GM12878 (cell line): Measurements from ENCODE around the gene NELL1. TPM values are rescaled to one million over a fixed set of nuclear protein-coding genes. Genes with fewer than 3 reads are reported as not detected.

Experiments used
- ATAC-seq: fragments of 200-7000 bp; cut with Tn5 transposase; 3 replicates; pipeline ENCODE4 v1.9.1; 2020; ENCODE audit warnings: mild to moderate bottlenecking, moderate library complexity
- BruUV-seq: library from RNA; stranded (reverse); fragments of 400-500 nt; replicated peaks from 2 replicates; lab custom pipeline; 2021; lab: Mats Ljungman, UMichigan
- CTCF ChIA-PET: fragments of 300-600 bp; sonication (Branson Sonifier 250); formaldehyde crosslinking; extraction: SDS; loops from one replicate; lab custom pipeline; 2021; ENCODE audit warnings: inconsistent platforms; lab: Yijun Ruan, JAX
- POLR2A ChIA-PET: fragments of 350-600 bp; formaldehyde crosslinking; extraction: SDS; loops from one replicate; lab custom pipeline; 2021; ENCODE audit warnings: inconsistent platforms; lab: Charles Lee
- RAD21 ChIA-PET: fragments of 300-600 bp; sonication (Branson Sonifier 250); formaldehyde crosslinking; loops from one replicate; lab custom pipeline; 2023; ENCODE audit warnings: antibody characterized with exemption; ENCODE audit not compliant: unreplicated experiment; lab: Charles Lee
- SMC1A ChIA-PET: fragments of 300-600 bp; sonication (Branson Sonifier 250); formaldehyde crosslinking; loops from one replicate; lab custom pipeline; 2023; ENCODE audit not compliant: unreplicated experiment, uncharacterized antibody; lab: Charles Lee
- DNase-seq: peaks from one replicate; pipeline ENCODE4 v3.0.0-alpha.2; 2011; ENCODE audit warnings: low read depth, low spot score
- FAIRE-seq: peaks from 3 replicates; lab custom pipeline; 2011; peaks lifted over from hg19 to GRCh38; lab: Jason Lieb, UNC
- H2AFZ ChIP-seq: 2 replicates; pipeline ENCODE4 v1.6.0; 2011; ENCODE audit warnings: low read depth, low read length, control low read depth; ENCODE audit not compliant: control insufficient read depth
- H3K27ac ChIP-seq: 2 replicates; pipeline ENCODE4 v1.5.1; 2011; ENCODE audit warnings: control low read depth; ENCODE audit not compliant: control insufficient read depth, insufficient read depth
- H3K27me3 ChIP-seq, 2 experiments: replicated peaks in 1 of 2; 2 replicates each; pipeline versions ENCODE4 v1.6.0 to v1.6.1; 2011; ENCODE audit warnings: low read length in 1 of 2; ENCODE audit not compliant: control insufficient read depth in 2 of 2, insufficient read depth in 2 of 2
- H3K36me3 ChIP-seq, 2 experiments: 2 replicates each; pipeline ENCODE4 v1.5.1; 2011; ENCODE audit warnings: low read length in 1 of 2; ENCODE audit not compliant: control insufficient read depth in 2 of 2, insufficient read depth in 2 of 2
- H3K4me1 ChIP-seq: 2 replicates; pipeline ENCODE4 v1.6.1; 2011; ENCODE audit warnings: mild to moderate bottlenecking, low read length, moderate library complexity, mixed read lengths; ENCODE audit not compliant: control insufficient read depth, insufficient read depth
- H3K4me2 ChIP-seq: 2 replicates; pipeline ENCODE4 v1.6.0; 2011; ENCODE audit warnings: control low read depth; ENCODE audit not compliant: control insufficient read depth, insufficient read depth
- H3K4me3 ChIP-seq: fragments of 200-600 bp; sonication (generic); 2 replicates; pipeline ENCODE4 v1.5.1; 2016
- H3K79me2 ChIP-seq: 2 replicates; pipeline ENCODE4 v1.6.0; 2011; ENCODE audit warnings: low read length; ENCODE audit not compliant: control insufficient read depth, insufficient read depth
- H3K9ac ChIP-seq: 2 replicates; pipeline ENCODE4 v1.8.0; 2011; ENCODE audit warnings: low read length, control low read depth, mixed read lengths; ENCODE audit not compliant: control insufficient read depth, insufficient read depth
- H3K9me3 ChIP-seq: replicated peaks from 3 replicates; pipeline ENCODE4 v1.5.1; 2011; ENCODE audit warnings: mild to moderate bottlenecking, low read length; ENCODE audit not compliant: control insufficient read depth, insufficient read depth
- H4K20me1 ChIP-seq: 2 replicates; pipeline ENCODE4 v1.6.0; 2011; ENCODE audit not compliant: control insufficient read depth, insufficient read depth
- ASH2L ChIP-seq: fragments of 300-600, 200-600 bp; sonication (generic); IDR thresholded peaks from 2 replicates; pipeline ENCODE4 v1.6.1; 2017; ENCODE audit warnings: low read depth, mild to moderate bottlenecking, borderline replicate concordance
- CREB1 ChIP-seq: IDR thresholded peaks from 2 replicates; pipeline ENCODE4 v1.6.1; 2012; ENCODE audit warnings: low read depth, mild to moderate bottlenecking, inconsistent platforms
- DPF2 ChIP-seq: fragments of 450-650 bp; IDR thresholded peaks from 2 replicates; pipeline ENCODE4 v1.6.1; 2017; ENCODE audit warnings: mild to moderate bottlenecking
- EP300 ChIP-seq, 2 experiments: fragments of 150-350 bp in 1 of 2; IDR thresholded peaks; 2 replicates each; pipeline ENCODE4 v1.6.1; 2011 to 2012; ENCODE audit warnings: low read depth in 2 of 2, low read length in 2 of 2, borderline replicate concordance in 1 of 2, improper control_type of control experiment in 1 of 2, inconsistent platforms in 1 of 2; ENCODE audit not compliant: control insufficient read depth in 1 of 2
- ETV6 ChIP-seq, 2 experiments: fragments of 450-650 bp in 1 of 2; IDR thresholded peaks in 1 of 2; conservative IDR thresholded peaks in 1 of 2; 2 replicates each; pipeline ENCODE4 v1.6.1; 2014; ENCODE audit warnings: antibody characterized with exemption in 1 of 2, borderline replicate concordance in 1 of 2, low read depth in 1 of 2, mild to moderate bottlenecking in 1 of 2, moderate library complexity in 1 of 2
- MTA3 ChIP-seq: IDR thresholded peaks from 2 replicates; pipeline ENCODE4 v1.6.1; 2012; ENCODE audit warnings: low read length, inconsistent platforms, borderline replicate concordance
- NFXL1 ChIP-seq: fragments of 450-650 bp; IDR thresholded peaks from 2 replicates; pipeline ENCODE4 v1.6.1; 2017; ENCODE audit warnings: antibody characterized with exemption, mild to moderate bottlenecking, borderline replicate concordance
- WGBS: methylation state at CpG from one replicate; pipeline ENCODE4 v1.1.6; 2016; ENCODE audit warnings: low lambda C conversion rate; ENCODE audit not compliant: insufficient replicate concordance, insufficient coverage; ENCODE audit errors: missing lambda C conversion rate; 5-methylcytosine and 5-hydroxymethylcytosine counted together
- in situ Hi-C: fragments of 300-500 bp; cut with MboI; formaldehyde crosslinking; loops from 9 replicates; pipeline ENCODE4 v1.14.3; 2018; ENCODE audit warnings: mixed read lengths
- intact Hi-C: fragments of 100-400 bp; cut with micrococcal nuclease; formaldehyde crosslinking; loops from one replicate; pipeline ENCODE4 v1.14.2; 2022; ENCODE audit not compliant: unreplicated experiment
- polyA plus RNA-seq, 11 experiments: library from polyadenylated mRNA; depleted of rRNA in 4 of 11; unstranded in 6 of 11; stranded (reverse) in 5 of 11; fragments of >200 nt; fragmentation: Nextera tagmentation in 4 of 11; fragmentation: Illumina TruSeq in 1 of 11; extraction: Ambion mirVana in 4 of 11; extraction: Trizol in 1 of 11; gene quantifications; 1 replicate in 1 of 11; 2 replicates in 10 of 11; pipeline versions ENCODE4 v1.2.1 to v1.2.3, GENCODE V29; 2011 to 2016; ENCODE audit warnings: inconsistent platforms in 2 of 11, missing spikeins in 2 of 11, low read depth in 1 of 11
- total RNA-seq, 4 experiments: library from RNA; depleted of rRNA in 3 of 4; stranded (reverse); fragments of >200 nt in 3 of 4; fragmentation: Illumina TruSeq in 1 of 4; extraction: Trizol in 1 of 4; gene quantifications; 2 replicates each; pipeline versions ENCODE4 v1.2.1 to v1.2.3, GENCODE V29; 2013 to 2021
- TF ChIP-seq, protein P1 (sequence below): fragments of 450-650 bp; IDR thresholded peaks from 2 replicates; pipeline ENCODE4 v1.6.1; 2018; ENCODE audit warnings: mild to moderate bottlenecking, low read depth, moderate library complexity; ENCODE audit not compliant: partially characterized antibody
- TF ChIP-seq, protein P2 (sequence below): IDR thresholded peaks from 2 replicates; pipeline ENCODE4 v1.6.1; 2011; ENCODE audit warnings: borderline replicate concordance, low read depth, mild to moderate bottlenecking, moderate library complexity, low read length; ENCODE audit not compliant: insufficient read depth, poor library complexity, severe bottlenecking
- TF ChIP-seq, protein P3 (sequence below): fragments of 450-650 bp; IDR thresholded peaks from 2 replicates; pipeline ENCODE4 v1.6.1; 2017; ENCODE audit warnings: mild to moderate bottlenecking, moderate library complexity

Gene NELL1
- total and polyA plus RNA-seq, 10 of the 15 experiments (the other 5 are each of a cell fraction or from before 2014, with no cell fraction given) = 0.02 to 0.12 TPM; not detected in 8

DNA sequence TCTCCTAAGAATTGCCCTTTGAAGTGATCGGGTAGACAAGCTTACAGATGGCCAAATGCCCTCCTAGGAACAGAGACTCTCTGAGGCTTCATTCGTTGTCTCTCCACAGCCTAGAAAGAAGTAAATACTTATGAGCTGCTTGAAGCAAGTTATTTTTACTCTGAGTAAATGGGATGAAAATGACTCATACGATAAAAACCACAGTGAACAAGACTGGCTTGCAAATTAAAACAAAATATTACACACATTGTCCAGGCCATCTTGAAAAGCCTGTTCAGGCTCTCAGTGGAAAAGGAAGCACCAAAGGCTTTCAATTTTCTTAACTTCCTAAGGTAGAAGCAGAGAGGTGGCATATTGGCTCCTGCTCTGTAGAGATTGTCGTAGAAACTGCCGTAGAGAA, 294.2 kb downstream of the NELL1 start (continued):
- TF ChIP-seq, protein P1, sequence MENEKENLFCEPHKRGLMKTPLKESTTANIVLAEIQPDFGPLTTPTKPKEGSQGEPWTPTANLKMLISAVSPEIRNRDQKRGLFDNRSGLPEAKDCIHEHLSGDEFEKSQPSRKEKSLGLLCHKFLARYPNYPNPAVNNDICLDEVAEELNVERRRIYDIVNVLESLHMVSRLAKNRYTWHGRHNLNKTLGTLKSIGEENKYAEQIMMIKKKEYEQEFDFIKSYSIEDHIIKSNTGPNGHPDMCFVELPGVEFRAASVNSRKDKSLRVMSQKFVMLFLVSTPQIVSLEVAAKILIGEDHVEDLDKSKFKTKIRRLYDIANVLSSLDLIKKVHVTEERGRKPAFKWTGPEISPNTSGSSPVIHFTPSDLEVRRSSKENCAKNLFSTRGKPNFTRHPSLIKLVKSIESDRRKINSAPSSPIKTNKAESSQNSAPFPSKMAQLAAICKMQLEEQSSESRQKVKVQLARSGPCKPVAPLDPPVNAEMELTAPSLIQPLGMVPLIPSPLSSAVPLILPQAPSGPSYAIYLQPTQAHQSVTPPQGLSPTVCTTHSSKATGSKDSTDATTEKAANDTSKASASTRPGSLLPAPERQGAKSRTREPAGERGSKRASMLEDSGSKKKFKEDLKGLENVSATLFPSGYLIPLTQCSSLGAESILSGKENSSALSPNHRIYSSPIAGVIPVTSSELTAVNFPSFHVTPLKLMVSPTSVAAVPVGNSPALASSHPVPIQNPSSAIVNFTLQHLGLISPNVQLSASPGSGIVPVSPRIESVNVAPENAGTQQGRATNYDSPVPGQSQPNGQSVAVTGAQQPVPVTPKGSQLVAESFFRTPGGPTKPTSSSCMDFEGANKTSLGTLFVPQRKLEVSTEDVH = no peak
- TF ChIP-seq ETV6 (conservative IDR thresholded peaks at IDR 0.05 in 1 of 2, IDR thresholded peaks at IDR 0.05 in 1 of 2; ENCODE audit: borderline replicate concordance in 1 of 2, low read depth in 1 of 2) (no peak), MTA3 (no peak), NFXL1 (no peak)
- TF ChIP-seq, protein P2, sequence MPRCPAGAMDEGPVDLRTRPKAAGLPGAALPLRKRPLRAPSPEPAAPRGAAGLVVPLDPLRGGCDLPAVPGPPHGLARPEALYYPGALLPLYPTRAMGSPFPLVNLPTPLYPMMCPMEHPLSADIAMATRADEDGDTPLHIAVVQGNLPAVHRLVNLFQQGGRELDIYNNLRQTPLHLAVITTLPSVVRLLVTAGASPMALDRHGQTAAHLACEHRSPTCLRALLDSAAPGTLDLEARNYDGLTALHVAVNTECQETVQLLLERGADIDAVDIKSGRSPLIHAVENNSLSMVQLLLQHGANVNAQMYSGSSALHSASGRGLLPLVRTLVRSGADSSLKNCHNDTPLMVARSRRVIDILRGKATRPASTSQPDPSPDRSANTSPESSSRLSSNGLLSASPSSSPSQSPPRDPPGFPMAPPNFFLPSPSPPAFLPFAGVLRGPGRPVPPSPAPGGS = no peak

DNA sequence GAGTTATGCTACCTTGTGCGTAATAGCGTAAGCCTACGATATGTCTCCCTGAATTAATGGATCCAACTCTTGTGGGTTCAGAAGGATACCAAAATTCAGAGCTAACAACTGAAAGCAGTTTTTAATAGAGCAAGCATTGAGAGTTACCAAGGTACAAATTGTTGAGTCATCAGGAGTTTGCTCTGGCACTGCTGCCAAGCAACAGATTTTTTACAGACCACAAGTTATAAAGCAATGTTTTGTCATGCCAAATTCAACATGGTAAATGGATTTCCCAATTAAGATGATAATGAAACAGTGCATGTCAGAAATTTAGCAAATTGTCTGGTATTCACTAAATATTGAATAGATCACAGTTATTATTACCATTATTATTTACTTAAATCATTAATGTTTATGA, 295.6 kb downstream of the NELL1 start:
- no peak overlapping the region for H3K4me2 ChIP-seq
- H3K27ac ChIP-seq = no peak overlapping the region
- ChIA-PET CTCF (no interaction called here), RAD21 (no interaction called here), SMC1A (interaction anchor here (1.2 kb wide), 1 partner anchor 23 kb away, joined by 3 read pairs; no protein-coding TSS in a partner anchor), POLR2A (no interaction called here)
- H3K9me3 ChIP-seq = no peaks in the 10 kb centered on the region
- no peak overlapping the region for H2AFZ ChIP-seq
- no peak overlapping the region for H3K9ac ChIP-seq
- FAIRE-seq (no peak), DNase-seq (no peak), ATAC-seq (no peak)
- H3K4me3 ChIP-seq = no peak overlapping the region
- H3K27me3 ChIP-seq = no peaks in the 10 kb centered on the region
- BruUV-seq = no TSS peak
- intact Hi-C loops (no loop called here), in situ Hi-C loops (no loop called here)
- no peaks in the 10 kb centered on the region for H4K20me1 ChIP-seq
- no peaks in the 10 kb centered on the region for H3K36me3 ChIP-seq
- H3K79me2 ChIP-seq = no peaks in the 10 kb centered on the region
- 37% methylated on average over 3 of the region's 3 CpGs for WGBS
- no peaks in the 10 kb centered on the region for H3K4me1 ChIP-seq
- no peak for TF ChIP-seq CREB1
- TF ChIP-seq, protein P3, sequence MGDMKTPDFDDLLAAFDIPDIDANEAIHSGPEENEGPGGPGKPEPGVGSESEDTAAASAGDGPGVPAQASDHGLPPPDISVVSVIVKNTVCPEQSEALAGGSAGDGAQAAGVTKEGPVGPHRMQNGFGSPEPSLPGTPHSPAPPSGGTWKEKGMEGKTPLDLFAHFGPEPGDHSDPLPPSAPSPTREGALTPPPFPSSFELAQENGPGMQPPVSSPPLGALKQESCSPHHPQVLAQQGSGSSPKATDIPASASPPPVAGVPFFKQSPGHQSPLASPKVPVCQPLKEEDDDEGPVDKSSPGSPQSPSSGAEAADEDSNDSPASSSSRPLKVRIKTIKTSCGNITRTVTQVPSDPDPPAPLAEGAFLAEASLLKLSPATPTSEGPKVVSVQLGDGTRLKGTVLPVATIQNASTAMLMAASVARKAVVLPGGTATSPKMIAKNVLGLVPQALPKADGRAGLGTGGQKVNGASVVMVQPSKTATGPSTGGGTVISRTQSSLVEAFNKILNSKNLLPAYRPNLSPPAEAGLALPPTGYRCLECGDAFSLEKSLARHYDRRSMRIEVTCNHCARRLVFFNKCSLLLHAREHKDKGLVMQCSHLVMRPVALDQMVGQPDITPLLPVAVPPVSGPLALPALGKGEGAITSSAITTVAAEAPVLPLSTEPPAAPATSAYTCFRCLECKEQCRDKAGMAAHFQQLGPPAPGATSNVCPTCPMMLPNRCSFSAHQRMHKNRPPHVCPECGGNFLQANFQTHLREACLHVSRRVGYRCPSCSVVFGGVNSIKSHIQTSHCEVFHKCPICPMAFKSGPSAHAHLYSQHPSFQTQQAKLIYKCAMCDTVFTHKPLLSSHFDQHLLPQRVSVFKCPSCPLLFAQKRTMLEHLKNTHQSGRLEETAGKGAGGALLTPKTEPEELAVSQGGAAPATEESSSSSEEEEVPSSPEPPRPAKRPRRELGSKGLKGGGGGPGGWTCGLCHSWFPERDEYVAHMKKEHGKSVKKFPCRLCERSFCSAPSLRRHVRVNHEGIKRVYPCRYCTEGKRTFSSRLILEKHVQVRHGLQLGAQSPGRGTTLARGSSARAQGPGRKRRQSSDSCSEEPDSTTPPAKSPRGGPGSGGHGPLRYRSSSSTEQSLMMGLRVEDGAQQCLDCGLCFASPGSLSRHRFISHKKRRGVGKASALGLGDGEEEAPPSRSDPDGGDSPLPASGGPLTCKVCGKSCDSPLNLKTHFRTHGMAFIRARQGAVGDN = no peak
- TF ChIP-seq DPF2 = no peak
- TF ChIP-seq ASH2L = no peak
- no peak for TF ChIP-seq EP300 (IDR thresholded peaks at IDR 0.05; ENCODE audit: borderline replicate concordance in 1 of 2, control insufficient read depth in 1 of 2, low read depth in 2 of 2, low read length in 2 of 2)
- TF ChIP-seq, protein P2 = no peak
